Tibial nerve (tissue), 4 donors: Measurements from ENCODE around the gene DCP1B. TPM values are rescaled to one million over a fixed set of nuclear protein-coding genes. Genes with fewer than 3 reads are reported as not detected.
A peak's percentile ranks its signal among the peaks of the same experiment; 100 is the strongest.

ENCODE experiments used
- DNase-seq, 2 donors: peaks; one replicate each; pipeline ENCODE4 v3.0.0-alpha.2; 2019; ENCODE audit warnings: low spot score in 2 of 2
- H3K27ac ChIP-seq, 4 donors: fragments of 200-600 bp; sonication (generic) in 3 of 4; one replicate each; pipeline ENCODE4 v1.5.1; 2017 to 2019; ENCODE audit warnings: mild to moderate bottlenecking in 1 of 4
- H3K27me3 ChIP-seq, 2 donors: fragments of 200-600 bp; sonication (generic) in 1 of 2; one replicate each; pipeline versions ENCODE4 v1.5.1 to v1.6.0; 2017 to 2019
- H3K36me3 ChIP-seq, 3 donors: fragments of 200-600 bp; sonication (generic); one replicate each; pipeline ENCODE4 v1.5.1; 2018 to 2019
- H3K4me1 ChIP-seq, 4 donors: fragments of 200-600 bp; sonication (generic) in 3 of 4; one replicate each; pipeline ENCODE4 v1.5.1; 2017 to 2019
- H3K4me3 ChIP-seq, 4 donors: fragments of 200-600 bp; sonication (generic) in 3 of 4; one replicate each; pipeline ENCODE4 v1.5.1; 2017 to 2019; ENCODE audit warnings: mild to moderate bottlenecking in 1 of 4, moderate library complexity in 1 of 4
- H3K9me3 ChIP-seq, 4 donors: fragments of 200-600 bp; sonication (generic) in 3 of 4; one replicate each; pipeline ENCODE4 v1.5.1; 2017 to 2019
- EP300 ChIP-seq, 2 donors: sonication (generic); formaldehyde crosslinking; IDR thresholded peaks; one replicate each; pipeline ENCODE4 v1.6.1; 2017; ENCODE audit warnings: antibody characterized with exemption in 2 of 2, mild to moderate bottlenecking in 1 of 2
- POLR2A ChIP-seq, 2 donors: fragments of 450-650 bp; IDR thresholded peaks; one replicate each; pipeline ENCODE4 v1.6.1; 2017; ENCODE audit warnings: antibody characterized with exemption in 2 of 2, mild to moderate bottlenecking in 2 of 2, moderate library complexity in 2 of 2
- WGBS, 2 donors: methylation state at CpG; one replicate each; pipeline ENCODE4 v1.1.5; 2018; 5-methylcytosine and 5-hydroxymethylcytosine counted together
- total RNA-seq, 4 donors: library from RNA; depleted of rRNA; stranded (reverse); fragments of >200 nt; gene quantifications; one replicate each; pipeline ENCODE4 v1.1.0, GENCODE V29; 2016
- TF ChIP-seq, protein P1 (sequence below), 5 experiments: fragments of 200-600 bp in 3 of 5; fragments of 450-650 bp in 2 of 5; sonication (generic) in 3 of 5; IDR thresholded peaks; one replicate each; pipeline ENCODE4 v1.5.1; 2016 to 2019; ENCODE audit warnings: antibody characterized with exemption in 5 of 5, mild to moderate bottlenecking in 3 of 5, moderate library complexity in 2 of 5

DCP1B gene
- total RNA-seq, 4 donors from 2014 or later: 7.5 to 21.0 (median 13.3) TPM

DNA sequence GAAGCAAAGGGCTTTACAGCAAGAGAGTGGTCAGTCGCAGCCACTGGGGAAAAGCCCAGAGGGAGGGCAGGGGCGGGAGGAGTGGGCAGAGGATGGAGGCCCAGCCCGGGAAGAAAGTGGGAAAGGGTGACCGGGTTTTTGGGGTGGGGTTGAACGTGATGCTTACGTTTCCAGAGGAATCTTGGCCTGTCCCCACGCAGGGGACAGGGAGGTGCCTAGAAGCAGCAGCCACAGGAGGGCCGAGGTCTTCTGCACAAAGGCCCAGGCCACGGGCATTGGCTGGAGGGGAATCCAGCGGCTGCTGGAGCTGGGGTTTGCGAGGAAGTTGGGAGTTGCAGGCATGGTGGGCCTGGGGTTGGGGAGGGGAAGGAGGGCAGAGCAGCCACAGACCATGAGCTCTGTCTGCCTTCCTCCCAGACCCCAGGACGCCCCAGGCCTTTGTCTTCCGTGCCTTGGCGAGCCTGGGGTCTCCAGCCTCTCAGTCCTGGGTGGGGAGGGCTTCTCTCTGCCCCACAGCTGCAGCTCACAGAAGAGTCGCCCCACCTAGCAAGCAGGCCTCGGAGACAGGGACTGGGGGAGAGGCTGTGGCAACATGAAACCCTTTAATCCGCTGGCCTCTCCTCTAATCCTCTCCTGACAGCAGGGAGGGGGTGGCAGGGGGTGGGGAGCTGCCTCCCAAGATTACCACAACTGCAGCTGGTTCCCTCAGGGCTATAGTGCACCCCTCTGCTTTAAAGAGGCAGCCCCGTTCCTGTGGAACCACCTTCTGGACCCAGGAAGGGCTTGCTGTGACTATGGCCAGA, 86.0 kb downstream of the DCP1B start, which contains the start of gene CACNA2D4:
TSS of gene CACNA2D4 (minus strand) at position 572 of the 803 bp plus-strand sequence. CDS start at position 393, 179 bp downstream.
- no peaks in the 10 kb centered on the region for H3K27me3 ChIP-seq
- peak in 1 of 2 donors; percentile 3 for DNase-seq
- WGBS, 2 donors: 49 to 50% methylated on average over 13 to 17 of the region's 18 CpGs
- no peak for TF ChIP-seq POLR2A (IDR thresholded peaks at IDR 0.05)
- H3K27ac ChIP-seq: peak within 1 kb of the TSS in 3 of 4 donors; percentile 26 to 75 (median 59)
- H3K4me1 ChIP-seq: no peaks in the 10 kb centered on the region
- peak within 1 kb of the TSS in 1 of 4 donors; percentile 36 for H3K4me3 ChIP-seq
- H3K9me3 ChIP-seq: no peaks in the 10 kb centered on the region
- H3K36me3 ChIP-seq: no peaks in the 10 kb centered on the region

DNA sequence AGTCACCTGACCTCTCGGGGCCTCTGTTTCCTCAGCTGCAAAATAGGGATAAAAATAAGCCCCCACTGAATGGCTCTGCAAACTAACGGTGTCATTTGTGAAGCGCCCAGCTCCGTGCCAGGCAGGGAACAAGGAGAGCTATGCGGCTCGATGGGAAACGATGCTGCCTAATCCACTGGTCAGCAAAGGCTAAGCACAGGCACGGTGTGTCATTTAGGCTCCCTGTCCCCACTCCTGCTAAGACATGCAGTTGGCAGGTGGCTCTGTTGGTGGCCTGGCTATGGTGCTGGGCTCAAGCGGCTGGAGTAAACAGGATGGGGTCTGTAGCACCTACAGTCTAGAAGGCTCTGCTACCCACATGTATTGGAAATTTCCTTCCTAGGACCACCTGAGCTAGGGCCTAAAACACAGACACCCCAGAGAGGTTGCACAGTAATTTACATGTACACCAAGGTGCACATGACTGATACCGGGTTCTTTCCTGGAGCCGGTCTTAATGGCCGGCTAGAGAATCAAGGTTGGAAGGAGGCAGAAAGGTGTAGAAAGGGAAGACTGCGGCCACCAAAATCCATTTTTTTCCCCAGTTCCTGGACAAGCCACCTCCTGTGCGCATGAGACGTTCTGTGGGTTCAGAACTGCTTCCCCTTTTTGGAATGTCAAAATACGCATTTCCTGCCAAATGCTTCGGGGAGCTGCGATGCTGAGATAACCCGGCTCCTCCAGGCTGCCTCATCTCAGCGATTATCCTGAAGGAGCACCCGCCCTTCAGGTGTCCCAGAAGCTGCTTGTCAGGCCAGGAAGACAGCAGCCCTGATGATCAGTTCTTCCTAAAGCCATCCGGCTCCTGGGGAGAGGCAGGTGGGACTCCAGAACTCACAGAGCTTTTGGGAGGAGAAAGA, 86.8 kb downstream of the DCP1B start:
- Histone ChIP-seq H3K4me1 (no peaks in the 10 kb centered on the region), H3K27me3 (no peaks in the 10 kb centered on the region), H3K4me3 (peak overlapping the region in 1 of 4 donors; percentile 36), H3K27ac (peak overlapping the region in 3 of 4 donors; percentile 26 to 75 (median 59)), H3K9me3 (no peaks in the 10 kb centered on the region), H3K36me3 (no peaks in the 10 kb centered on the region)
- WGBS, 2 donors: 72 to 78% methylated on average over 22 of the region's 22 CpGs
- peak in 1 of 2 donors; percentile 21 for DNase-seq
- TF ChIP-seq EP300 (IDR thresholded peaks at IDR 0.05) (peak in 1 of 2 donors; percentile 34), POLR2A (IDR thresholded peaks at IDR 0.05) (peak in 1 of 2 donors; percentile 25)
- TF ChIP-seq, protein P1, sequence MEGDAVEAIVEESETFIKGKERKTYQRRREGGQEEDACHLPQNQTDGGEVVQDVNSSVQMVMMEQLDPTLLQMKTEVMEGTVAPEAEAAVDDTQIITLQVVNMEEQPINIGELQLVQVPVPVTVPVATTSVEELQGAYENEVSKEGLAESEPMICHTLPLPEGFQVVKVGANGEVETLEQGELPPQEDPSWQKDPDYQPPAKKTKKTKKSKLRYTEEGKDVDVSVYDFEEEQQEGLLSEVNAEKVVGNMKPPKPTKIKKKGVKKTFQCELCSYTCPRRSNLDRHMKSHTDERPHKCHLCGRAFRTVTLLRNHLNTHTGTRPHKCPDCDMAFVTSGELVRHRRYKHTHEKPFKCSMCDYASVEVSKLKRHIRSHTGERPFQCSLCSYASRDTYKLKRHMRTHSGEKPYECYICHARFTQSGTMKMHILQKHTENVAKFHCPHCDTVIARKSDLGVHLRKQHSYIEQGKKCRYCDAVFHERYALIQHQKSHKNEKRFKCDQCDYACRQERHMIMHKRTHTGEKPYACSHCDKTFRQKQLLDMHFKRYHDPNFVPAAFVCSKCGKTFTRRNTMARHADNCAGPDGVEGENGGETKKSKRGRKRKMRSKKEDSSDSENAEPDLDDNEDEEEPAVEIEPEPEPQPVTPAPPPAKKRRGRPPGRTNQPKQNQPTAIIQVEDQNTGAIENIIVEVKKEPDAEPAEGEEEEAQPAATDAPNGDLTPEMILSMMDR (IDR thresholded peaks at IDR 0.05): no peak

DNA sequence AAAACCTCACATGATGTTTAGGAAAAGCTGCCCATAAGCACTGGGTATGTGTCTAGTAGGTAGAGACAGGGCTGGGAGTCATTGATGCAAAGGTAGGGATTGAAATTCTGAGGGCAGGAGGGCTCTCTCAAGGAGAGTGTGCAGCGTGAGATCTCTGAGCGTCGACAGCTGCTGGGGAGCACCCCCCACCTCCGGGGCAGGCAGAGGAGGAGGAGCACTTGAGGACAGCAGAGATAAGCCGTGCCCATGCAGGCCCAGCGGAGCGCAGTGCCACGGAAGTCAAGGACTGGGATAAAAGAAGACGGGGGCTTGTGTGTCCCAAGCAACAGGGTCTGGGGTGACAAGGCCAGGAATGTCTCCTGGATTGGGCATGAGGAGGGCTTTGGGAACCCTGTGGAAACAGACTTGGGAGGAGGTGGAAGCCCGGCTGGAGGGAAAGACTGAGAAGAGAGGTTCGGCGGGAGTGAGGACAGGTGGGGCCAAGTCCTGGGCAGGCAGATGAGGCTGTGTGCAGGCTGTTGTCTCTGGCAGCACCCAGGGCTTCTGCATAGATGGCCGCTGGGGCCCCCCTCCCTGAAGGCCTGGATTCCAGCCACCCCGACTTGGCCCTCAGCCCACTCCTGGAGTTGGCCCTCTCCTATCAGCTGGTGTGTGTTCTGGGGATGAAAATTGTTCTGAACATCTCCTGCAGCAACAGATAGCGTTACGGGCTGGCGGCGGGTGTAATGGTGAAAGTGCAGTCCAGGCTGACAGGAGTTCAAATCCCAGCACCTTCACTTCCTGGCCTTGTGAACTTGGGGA, 87.7 kb downstream of the DCP1B start:
- Histone ChIP-seq H3K9me3 (no peaks in the 10 kb centered on the region), H3K27ac (no peak overlapping the region)
- WGBS, 2 donors: 71 to 73% methylated on average over 18 of the region's 18 CpGs

DNA sequence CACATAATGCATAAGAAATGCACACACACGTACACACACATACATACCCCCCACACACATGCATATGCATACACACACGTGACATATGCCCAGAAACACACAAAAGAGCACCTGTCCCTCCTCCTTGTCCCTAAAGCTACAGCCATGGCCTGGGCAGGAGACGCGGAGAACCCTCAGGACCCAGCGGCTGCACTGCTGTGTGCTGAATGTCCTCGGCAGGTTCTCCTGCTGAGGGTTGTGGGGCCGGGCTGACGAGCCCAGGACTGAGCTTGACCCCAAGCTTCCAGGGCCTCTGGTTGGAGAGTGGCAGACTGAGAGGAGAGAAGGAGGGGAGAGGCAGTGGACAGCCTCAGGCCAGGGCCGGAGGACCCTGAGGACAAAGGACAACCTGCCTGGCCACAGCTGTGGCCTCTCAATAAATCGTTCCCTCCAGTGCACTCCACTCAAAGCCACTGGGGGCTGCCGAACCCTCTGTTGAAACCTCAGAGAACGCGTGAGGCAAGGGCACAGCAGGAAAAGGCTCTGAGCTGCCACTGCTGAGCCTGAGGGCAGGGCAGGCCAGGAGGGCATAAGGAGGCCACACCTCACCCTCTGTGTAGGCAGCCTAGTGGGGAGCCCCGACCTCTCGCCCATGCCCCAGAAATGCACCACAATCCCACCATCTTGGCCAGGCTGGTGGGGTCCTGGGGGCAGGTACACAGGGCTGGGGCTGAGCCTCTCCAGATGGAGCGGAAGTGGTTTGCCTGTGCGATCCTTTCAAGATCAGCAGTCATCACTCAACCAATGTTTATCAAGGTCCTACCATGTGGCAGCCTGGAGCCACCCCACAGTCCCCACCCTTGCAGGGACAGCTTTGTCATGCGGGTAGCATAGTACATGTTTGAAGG, 88.9 kb downstream of the DCP1B start:
- TF ChIP-seq, protein P1 (IDR thresholded peaks at IDR 0.05): no peak
- TF ChIP-seq POLR2A (IDR thresholded peaks at IDR 0.05): no peak
- no peak for TF ChIP-seq EP300 (IDR thresholded peaks at IDR 0.05)
- Histone ChIP-seq H3K4me3 (no peak overlapping the region), H3K9me3 (no peaks in the 10 kb centered on the region), H3K27ac (no peak overlapping the region), H3K4me1 (no peaks in the 10 kb centered on the region), H3K36me3 (no peaks in the 10 kb centered on the region), H3K27me3 (no peaks in the 10 kb centered on the region)
- 80 to 86% methylated on average over 18 of the region's 18 CpGs for WGBS, 2 donors
- DNase-seq: peak in 1 of 2 donors; percentile 2

More for the DNA sequence above, 87.7 kb downstream of the DCP1B start:
- Histone ChIP-seq H3K27me3 (no peaks in the 10 kb centered on the region), H3K4me3 (no peak overlapping the region), H3K4me1 (no peaks in the 10 kb centered on the region), H3K36me3 (no peaks in the 10 kb centered on the region)
- TF ChIP-seq EP300 (IDR thresholded peaks at IDR 0.05) (no peak), POLR2A (IDR thresholded peaks at IDR 0.05) (no peak)
- TF ChIP-seq, protein P1 (IDR thresholded peaks at IDR 0.05): no peak
- DNase-seq: peak in 1 of 2 donors; percentile 2
